HG03045 (cell line): ENCODE measurements around the gene DOK3.

Source experiments
- ATAC-seq: cut with Tn5 transposase; IDR thresholded peaks from one replicate; pipeline ENCODE4 v1.9.1; 2021; ENCODE audit warnings: mild to moderate bottlenecking, moderate library complexity; ENCODE audit not compliant: unreplicated experiment

Gene DOK3

DNA sequence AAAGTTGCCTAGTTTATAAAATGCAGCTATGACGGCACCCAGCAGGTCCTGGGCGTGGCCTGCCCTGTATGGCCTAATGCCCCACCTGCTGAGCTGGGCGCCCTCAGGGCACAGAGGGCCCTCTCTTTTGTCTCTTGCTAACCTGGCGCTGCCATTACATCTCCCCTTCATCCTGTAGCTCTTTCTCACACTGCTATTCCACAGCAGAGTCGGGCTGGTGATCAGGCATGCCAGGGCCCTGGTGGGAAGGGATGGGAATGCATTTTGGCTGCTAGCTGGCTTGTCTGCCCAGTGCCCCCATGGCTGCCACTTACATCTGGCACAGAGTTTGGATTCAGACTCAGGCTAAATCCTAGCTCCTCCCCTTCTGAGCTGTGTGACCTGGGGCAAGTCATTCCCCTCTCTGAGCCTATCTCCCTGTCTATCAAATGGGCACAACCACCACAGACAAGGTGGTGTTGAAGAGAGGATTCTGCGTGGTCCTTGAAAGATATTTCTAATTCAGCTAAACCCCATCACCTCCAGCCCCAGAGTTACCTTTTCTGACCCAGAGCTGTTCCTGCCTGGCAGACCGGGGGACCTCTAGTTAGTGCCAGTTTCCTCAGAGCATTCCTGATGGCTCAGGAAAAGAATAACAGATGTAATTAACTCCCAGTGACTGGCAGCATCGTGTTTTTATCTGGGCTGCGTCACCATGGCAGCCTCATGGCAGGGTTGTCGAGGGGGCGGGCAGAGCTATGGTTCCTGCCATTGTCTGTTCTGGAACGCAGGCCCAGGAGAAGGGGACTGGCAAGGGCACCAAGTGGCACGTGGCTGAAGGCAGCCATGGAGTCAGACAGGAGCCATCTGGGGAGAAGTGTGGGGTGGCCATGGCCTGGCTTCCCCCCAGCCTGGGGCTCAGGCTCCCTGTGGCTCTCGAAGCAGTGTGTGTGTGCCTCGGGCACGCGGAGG is 56.7 kb downstream of the DOK3 start:
- ATAC-seq: no peak
